CD1c-positive myeloid dendritic cell (primary cell): ENCODE data around the gene FAM3D.

Experiments
- DNase-seq: peaks from one replicate; pipeline ENCODE4 v3.0.0-alpha.2; 2016; ENCODE audit errors: extremely low spot score

Gene FAM3D

DNA sequence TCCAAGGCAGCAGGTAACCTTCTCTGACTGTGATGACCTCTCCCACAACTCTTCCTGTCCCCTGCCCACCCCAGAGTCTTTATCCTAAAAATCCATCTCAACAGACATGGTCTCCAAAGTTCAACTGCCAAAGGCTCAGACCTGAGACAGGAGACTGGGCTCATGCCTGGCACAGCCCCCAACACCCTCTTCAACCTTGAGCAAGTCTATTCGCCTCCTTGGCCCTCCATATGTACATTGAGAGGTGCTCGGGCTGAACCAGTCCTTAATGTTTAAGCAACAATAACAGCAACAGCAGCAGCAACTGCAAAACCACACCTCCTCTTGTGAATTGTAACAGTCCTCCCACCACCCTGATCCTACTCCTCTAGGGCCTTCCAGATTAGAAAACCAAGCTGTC is 9.9 kb downstream of the FAM3D start:
- DNase-seq: no peak

DNA sequence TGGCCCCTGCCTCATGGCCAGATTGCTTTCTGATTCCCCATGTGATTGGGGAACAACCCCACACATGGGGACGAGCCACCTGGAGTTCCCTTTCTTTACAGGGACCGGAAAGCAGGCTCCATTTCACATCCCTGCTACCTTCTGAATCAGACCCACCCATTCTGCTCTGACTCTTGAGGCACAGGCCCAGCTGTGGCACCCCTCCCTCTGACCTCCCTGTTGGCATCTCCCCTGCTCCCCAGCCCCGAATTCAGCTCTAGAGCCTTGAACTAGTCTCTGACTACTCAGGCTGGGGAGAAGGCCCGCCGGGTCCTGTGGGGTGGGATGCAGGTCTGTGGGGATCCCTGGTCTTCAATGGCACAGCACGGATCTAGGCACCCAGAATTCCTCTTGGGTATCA is 12.1 kb downstream of the FAM3D start:
- no peak for DNase-seq

DNA sequence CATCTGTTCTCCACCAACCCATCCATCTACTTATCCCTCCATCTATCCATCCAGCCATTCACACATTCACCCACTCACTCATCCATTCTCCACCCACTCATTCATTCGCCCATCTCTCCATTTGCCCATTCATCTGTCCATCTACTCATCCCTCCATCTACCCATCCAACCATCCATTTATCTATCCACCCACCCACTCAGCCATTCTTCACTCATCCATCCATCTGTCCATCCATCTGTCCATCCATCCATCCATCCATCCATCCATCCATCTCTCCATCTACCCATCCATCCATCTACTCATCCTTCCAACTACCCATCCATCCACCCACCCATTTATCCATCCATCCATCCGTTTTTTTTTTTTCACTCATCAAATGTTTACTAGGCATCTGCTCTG is 13.9 kb downstream of the FAM3D start:
- DNase-seq: no peak

DNA sequence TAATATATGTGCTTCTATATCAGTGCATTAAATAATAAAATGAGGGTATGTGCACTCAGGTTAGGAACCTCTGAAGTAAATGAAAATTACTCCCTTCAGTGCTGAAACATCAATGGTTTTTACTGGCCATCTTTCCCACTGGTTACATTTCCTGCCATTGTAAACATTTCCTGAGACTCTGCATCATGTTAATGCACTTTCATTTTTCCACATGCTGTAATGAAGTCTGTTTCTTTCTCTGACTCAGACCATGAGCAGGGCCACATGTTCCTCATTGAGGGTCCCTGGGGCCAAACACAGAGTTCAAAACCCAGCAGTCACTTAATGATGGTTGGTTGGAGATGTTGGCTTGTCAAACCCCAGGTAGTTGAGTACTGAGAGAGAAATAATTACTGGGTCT is 15.3 kb downstream of the FAM3D start:
- no peak for DNase-seq

DNA sequence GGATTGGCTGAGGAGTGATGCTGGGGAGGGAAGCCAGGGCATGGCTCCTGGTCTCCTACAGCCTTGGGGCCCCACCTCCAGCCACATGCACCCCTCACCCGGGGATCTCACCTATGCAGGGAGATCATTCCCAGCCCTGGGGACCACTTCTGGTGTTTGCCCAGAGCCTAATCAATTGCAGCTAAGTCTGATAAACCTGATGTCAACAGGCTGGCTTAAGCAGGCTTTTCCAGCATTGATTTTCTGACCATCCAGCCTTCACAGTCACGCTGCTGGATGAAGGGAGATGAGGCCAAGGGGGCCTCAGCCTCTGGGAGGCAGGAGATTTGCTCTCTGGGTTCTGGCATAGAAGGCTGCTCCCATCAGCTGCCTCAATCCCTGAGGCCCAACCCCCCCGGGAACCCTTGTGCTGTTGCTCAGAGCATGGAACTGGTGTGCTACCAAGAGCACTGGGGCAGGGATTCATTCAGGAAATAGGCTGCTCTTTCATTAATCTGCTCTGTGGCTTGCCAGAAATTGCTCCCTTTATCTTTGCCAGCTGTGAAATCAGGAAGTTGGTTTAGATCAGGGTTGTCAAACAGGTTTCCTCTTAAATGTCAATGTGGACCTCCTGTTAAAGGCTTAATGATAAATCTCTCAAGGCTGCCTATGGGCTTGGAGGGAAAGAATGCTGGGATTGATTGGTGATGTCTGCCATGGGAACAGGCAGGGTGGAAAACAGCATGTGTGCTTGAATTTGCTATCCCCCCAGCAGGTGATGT is 19.0 kb downstream of the FAM3D start:
- DNase-seq: no peak

DNA sequence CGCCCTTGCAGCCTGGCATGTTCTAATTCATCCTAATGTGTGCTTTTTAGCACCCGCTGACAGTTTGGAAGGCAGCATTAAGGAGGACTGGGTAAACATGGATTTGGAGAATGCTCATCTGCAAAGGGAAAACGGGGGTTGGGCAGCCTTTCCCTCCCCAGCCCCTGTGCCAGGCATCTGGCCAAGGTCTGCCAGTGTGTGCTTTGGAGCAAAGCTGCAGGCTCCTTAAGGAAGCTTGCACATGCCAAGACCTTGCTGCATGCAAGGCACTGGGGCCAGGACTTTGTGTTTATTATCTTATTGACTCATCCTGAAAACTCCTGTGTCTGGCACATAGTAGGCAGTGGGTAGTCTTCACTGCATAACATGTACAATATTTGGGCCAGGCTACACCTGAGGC is 20.1 kb downstream of the FAM3D start:
- no peak for DNase-seq

DNA sequence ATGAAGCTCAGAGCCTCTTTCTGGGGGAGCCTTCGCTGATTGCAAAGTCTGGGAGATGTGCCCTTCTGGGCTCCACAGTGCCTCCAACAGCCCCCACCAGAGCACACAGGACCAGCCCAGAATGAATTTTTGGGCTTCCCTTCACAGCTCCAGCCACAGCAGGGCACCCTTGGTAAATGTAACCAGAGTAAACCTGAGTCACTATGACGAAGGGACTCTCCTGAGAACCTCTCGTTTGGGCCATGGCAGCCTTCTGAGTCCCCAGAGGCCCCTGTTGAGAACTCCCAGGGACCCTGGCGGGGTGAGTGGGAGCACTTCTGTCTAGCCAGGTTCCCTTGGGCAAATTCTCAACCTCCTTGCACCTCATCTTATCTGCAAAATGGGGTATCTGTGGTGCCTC is 20.8 kb downstream of the FAM3D start:
- no peak for DNase-seq

DNA sequence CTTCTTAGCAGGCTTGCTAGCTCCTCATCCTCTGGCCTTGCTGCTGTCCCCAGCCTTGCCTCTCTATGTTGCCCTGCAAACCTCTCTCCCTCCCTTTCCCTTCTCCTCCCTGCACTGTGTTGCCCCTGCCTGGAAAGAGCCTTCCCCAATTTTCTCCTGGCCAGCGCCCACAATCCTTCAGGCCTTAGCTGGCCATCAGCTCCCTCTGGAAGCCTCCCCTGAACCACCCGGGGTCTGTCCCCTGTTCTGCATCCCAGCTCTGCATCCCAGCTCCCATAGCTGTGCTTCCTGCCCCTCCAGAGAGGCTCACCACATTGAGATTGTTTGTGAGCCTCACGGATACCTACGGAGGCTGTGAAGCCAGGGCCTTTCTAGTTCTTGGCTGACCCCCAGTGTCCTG is 23.7 kb downstream of the FAM3D start:
- DNase-seq: no peak

DNA sequence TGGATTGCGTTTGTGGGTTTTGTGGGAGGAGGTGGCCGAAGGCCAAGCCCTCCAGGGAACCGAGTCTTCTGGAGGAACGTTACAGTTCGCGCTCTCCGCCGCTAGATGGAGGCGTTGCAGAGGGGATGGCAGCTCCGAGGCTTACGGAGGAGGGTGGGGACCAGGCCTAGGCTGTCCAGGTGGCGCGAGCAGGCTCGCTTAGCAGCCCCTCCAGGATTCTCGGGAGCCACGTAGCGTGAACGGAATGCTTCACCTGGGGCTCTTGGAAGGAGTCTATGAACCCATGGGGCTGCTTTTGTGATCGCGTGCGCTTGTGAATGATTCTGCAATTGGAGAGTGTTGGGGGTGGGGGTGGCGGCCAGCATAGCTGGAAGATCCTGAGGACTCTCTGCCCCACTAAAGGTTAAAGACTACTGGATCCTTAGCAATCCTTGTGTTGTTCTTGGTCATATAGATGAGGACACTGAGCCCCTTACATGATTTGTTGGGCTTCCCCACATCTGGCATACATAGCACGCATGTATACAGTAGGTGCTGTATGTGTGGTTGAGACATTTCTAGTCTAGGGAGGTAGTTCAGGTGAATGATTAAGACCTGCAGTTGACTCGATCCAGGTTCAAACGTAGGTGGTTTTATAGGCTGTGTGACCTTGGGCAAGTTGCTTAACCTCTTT is 25.7 kb downstream of the FAM3D start:
- DNase-seq: peak; percentile 73

DNA sequence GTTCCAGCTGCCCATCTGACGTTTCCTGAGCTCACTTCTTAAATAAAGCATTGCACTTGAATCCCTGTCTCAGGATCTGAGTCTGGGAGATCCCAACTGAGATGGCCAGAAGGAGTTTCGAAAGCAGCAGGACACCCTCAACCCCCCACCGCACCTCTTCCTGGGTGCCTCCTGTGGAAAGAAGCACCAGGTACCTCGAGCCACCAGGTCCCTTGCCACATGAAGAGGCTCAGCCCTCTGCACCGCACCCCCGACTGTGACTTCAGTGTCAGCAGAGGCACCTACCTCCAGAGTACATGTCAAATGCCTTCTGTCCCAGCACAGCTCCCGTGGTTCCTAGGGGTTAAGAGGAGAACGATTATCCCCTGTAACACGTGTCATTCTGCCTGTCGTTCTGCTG is 26.7 kb downstream of the FAM3D start:
- no peak for DNase-seq

DNA sequence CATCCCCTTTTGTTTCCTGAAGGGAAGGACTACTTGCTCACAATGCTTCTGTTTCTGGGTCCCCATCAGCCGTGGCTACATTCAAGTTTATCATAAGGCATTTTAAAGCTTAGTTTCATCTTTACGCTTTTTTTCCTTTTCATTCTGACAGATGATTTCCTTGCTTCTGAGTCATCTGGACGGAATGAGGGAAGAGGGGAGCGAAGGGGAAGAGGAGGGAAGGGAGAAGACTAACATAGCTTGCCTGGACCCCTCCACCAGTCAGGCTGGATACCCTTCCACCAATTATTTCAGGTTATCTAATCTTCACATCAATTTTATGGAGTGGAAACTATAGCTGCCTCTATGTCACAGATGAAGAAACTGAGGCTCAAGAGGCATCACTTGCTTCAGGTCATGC is 27.6 kb downstream of the FAM3D start:
- DNase-seq: no peak

DNA sequence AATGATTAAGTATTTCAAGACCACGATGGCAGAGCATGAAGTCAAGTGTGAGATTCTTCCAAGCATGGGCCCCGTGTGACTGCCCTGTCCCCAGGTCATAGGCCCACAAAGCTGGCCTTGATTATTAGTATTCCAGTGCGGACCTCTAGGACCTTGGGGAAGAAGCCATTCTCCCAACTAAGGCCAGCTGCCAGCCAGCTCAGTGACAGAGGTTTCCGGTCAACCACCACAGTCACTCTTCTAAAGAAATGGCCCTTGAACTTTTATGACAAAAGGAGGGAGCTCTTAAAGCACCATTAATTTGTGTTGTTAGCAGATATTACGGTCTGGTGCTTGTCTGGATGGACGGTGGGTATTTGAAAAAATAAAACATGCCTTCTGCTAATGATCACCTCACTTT is 28.0 kb downstream of the FAM3D start:
- DNase-seq: no peak

DNA sequence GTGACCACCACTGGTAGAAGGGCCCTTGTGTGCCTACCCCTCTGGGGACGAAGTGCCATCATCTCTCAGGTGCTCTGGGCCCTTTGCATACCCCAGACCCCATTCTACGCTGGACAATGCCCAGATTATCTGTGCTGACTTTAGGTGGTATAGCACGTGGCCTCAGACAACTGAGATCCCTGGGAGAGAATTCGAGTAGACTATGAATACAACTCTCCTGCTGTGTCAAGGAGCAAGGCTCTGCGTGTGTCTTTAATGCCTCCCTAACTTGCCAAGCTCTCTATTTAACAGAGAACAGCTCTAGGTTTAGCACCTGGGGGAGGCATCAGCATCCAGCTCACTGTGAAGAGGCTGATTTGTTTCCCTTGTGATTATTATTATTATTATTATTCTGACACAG is 29.1 kb downstream of the FAM3D start:
- DNase-seq: no peak

DNA sequence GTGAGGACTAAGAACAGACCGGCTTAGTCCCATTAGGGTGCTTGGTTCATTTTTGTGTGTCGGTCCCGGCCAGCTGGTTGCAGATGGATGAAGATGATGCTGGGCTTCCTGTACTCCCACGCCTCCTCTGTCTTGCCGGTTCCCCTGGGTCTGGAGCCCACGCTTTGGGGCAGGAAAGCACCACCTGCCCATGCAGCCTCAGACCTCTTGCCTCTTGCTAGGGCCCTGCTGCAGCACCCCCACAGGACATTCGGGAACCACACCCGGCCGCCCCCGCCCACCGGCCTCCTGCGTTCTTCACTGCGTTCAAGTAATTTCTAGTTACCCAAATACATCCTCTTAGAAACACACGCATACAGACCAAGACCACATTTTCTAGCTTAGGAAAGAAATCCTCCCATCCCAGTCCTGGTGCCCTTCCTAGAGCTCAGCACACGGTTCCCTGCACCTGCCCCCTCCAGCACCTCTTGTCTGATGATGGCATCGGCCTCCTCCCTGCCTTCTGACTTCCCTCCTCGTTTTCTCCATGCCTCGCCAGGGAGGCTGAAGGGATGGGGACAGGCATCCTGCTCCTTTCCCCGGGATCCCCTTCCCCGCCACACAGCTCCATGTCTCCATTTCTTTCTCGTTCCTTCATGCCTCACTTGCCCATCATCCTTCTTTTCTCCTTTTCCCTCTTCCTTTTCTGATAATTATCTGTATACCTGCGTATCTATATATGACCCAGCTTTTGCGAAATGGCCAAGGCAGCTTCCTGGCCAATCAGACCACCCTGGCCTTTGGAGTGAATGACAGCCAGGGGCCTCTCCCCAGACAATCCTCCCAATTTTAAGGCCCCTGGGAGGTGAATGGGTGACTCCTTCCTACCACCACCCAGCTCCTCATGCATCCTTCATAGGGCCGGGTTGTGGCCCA is 30.9 kb downstream of the FAM3D start:
- DNase-seq: no peak

DNA sequence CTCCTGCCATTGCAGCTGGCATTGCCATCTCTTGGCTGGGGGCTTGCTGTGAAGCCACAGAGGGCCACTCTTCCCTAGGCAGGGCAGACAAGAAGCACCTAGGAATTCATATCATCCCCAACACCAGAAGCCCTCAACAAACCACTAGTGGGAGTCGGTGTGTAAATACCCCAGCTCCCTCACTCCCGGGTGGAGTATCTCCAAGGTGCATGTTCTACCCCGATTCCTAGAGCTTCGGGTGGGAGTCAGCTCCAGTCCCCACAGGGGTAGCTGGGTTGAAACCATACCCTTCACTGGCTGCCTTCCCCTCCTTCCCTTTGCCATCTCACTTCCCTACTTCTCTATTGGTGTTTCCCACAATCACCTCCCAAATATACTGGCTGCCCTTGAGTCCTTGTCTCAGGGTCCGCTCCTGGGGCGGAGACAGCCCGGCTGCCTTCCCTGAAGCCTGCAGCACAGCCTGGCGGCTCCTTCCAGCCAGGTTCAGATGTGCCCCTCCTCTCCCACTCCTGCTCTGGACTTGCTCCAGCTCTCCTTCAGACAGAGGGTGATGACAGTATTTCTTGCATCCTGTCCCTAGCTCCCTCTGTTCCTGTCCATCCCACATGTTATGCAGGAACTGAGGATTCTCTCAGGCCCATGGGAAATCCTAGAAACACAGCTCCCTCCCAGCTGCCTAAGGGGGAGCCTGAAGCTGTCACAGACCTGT is 33.3 kb downstream of the FAM3D start:
- DNase-seq: no peak

DNA sequence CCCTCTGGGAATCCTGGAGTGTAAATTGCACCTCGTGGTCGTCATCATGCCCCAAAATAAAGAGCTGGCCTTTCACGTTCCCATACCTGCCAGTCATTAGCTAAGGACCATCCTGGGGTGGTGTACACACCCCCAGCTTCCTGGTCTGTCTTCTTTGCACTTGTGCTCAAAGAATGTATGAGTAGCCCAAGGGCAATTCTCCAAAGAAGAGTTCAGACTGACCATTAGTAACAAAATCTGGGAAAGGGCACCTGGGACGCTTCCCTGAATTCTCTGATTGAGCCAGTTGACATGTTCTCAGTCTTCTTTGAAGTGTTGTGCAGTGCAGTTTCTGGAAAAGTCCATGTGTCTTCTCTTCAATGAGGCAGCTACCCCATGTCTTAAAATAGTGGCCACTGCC is 34.8 kb downstream of the FAM3D start:
- no peak for DNase-seq

DNA sequence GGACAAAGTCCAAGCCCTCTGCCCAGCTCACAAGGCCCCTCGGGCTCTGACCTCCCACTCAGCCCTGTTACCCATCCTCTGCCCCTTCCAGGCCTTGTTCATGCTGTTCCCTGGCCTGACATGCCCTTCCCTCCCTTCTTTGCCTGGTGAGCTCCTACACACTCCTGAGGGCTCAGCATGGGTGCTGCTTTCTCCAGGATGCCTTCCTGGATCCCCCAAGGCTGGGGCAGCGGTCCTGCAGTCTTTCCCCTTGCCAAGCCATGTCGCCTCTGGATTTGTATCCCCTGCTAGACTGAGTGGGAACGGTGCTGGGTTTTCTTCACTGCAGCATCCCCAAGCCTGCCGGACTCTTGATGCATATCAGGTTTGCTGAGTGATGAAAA is 35.9 kb downstream of the FAM3D start:
- DNase-seq: no peak

DNA sequence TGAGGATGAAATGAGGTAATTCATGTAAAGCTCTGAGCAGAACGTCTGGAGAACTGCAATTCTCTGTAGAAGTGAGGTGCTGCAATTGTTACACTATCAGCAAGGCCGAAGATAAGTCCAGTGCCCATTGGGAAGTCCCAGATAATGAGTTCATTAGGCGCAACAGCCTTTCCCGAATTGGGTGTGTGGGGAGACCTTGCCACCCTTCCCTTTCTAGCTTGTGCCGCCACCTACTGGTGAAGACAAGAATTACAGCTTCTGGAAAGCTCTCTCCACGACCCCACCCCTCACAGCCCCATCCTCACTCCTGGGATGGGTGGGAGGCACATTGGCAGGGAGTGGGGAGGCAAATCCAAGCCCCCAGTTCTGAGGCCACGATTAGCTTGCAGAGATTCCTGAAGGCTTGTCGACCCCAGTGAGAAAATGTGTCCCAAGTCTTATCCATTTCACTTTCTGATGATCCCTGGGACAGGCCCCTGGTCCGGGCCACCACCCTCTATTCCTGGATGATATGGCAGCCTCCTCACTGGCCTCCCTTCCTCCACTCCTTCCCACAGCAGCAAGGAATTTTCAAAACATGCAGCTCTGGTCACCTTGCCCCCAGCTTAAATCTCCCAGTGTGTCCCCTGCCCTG is 36.4 kb downstream of the FAM3D start:
- DNase-seq: peak; percentile 75

DNA sequence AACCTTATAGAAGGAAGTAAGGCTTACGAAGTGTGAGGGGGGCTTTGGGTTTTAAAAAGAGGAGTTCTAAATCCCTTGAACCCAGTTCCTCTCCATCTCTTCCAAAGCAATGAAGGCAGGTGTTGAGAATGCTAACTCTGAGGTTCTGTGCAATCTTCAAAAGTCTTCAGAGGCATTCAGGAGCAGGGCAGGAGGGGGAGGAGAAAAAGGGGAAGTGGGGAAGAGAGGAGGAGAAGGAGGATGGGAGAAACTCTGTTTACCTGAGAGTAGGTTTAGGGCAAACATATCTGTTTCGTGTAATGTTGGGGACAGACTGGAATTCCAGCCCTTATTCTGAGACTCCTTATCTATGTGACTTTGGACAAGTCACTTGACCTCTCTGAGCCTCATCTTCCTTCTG is 36.9 kb downstream of the FAM3D start:
- DNase-seq: no peak

DNA sequence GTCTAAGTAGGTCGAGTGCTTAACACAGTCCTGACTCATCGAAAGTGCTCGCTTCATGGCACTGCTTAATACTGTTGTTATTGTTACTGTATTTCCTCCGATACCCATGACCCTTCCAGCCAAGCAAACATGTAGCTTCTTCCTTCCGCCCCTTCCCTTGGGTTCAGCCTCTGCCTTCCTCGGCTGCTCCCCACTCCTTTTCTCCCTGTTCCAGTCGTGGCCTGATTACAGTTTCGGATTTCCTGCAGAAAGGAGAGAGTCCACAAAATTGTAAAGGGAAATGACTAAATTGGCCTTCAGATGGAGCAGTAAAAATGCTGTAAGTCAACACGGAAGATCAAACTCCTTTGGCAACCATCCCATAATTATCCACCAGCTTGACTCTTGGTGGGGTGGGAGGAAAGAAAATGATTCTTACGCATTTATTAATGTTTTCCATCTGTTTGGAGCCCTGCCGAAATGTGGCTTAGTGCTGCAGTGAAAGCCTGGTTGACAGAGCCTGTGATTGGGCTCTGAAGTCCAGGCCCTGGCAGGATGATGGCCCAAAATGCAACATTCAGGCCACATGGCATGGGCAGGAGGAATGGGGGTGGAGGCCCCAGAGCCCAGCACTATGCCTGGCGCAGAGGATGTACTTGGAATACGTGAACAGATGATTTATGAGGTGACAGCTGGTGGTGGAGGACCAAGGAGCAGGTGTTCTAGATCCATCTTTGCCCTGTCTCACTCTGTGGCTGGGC is 37.6 kb downstream of the FAM3D start:
- DNase-seq: no peak

DNA sequence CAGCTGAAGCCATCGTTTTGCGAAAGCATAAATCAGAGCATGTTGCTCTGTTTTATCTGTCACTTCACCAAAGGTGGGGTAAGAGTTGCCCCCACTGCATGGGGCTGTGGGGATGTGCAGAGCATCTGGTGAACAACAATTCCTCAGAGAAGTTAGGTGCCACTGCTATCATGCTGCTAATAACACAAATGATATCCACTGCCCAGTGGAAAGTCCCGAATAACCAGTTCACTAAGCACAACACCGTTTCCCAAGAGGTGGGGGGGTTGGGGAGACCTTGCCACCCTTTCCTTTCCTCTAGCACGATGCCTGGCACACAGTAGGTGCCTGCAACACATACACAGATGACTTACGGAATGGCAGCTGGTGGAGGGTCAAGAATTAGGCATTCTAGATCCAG is 38.6 kb downstream of the FAM3D start:
- DNase-seq: no peak
